Calu3 (cell line): ENCODE results near the gene LCN6. TPM values are rescaled to one million over a fixed set of nuclear protein-coding genes. Genes with fewer than 3 reads are reported as not detected.

ENCODE experiments used
- BruUV-seq: library from RNA; stranded (reverse); fragments of 400-500 nt; replicated peaks from 2 replicates; lab custom pipeline; 2021; lab: Mats Ljungman, UMichigan
- CTCF ChIA-PET: fragments of 300-600 bp; sonication (Branson Sonifier 250); formaldehyde crosslinking; loops from one replicate; lab custom pipeline; 2022; ENCODE audit warnings: antibody characterized with exemption; lab: Charles Lee
- DNase-seq: peaks from one replicate; pipeline ENCODE4 v3.0.0; 2022
- H3K27ac Mint-ChIP-seq: one replicate; pipeline ENCODE4 v1.8.0; 2022; ENCODE audit warnings: mixed read lengths; ENCODE audit not compliant: unreplicated experiment
- H3K27me3 Mint-ChIP-seq: one replicate; pipeline ENCODE4 v1.8.0; 2022; ENCODE audit warnings: mixed read lengths; ENCODE audit not compliant: unreplicated experiment
- H3K36me3 Mint-ChIP-seq: one replicate; pipeline ENCODE4 v1.8.0; 2022; ENCODE audit warnings: mild to moderate bottlenecking, moderate library complexity, mixed read lengths; ENCODE audit not compliant: insufficient read depth, unreplicated experiment
- H3K4me1 Mint-ChIP-seq: one replicate; pipeline ENCODE4 v1.8.0; 2022; ENCODE audit warnings: mild to moderate bottlenecking, low read depth, mixed read lengths; ENCODE audit not compliant: unreplicated experiment
- H3K4me3 Mint-ChIP-seq: one replicate; pipeline ENCODE4 v1.8.0; 2022; ENCODE audit warnings: mild to moderate bottlenecking, low read depth, moderate library complexity, mixed read lengths; ENCODE audit not compliant: unreplicated experiment
- H3K9me3 Mint-ChIP-seq: one replicate; pipeline ENCODE4 v1.8.0; 2022; ENCODE audit warnings: low read depth, mixed read lengths; ENCODE audit not compliant: unreplicated experiment
- CTCF ChIP-seq: fragments of 200-600 bp; IDR thresholded peaks from one replicate; pipeline ENCODE4 v1.8.0; 2022; ENCODE audit warnings: antibody characterized with exemption; ENCODE audit not compliant: unreplicated experiment
- intact Hi-C: fragments of 100-400 bp; cut with micrococcal nuclease; formaldehyde crosslinking; loops from one replicate; pipeline ENCODE4 v1.10.0; 2022; ENCODE audit not compliant: unreplicated experiment
- total RNA-seq: library from RNA; stranded (reverse); gene quantifications from 2 replicates; pipeline ENCODE4 v1.2.3, GENCODE V29; 2022

LCN6 gene
- total RNA-seq, 1 experiment from 2014 or later = not detected

GRCh38 chr9:136723362-136723976, 24.9 kb downstream of the LCN6 start:
- intact Hi-C loops = no loop called here
- DNase-seq = no peak

GRCh38 chr9:136722969-136723356, 25.4 kb downstream of the LCN6 start:
- Mint-ChIP-seq H3K9me3 (no peaks in the 10 kb centered on the region), H3K4me1 (peaks cover 10% of the 10 kb centered on the region), H3K4me3 (no peak overlapping the region), H3K27me3 (no peaks in the 10 kb centered on the region), H3K36me3 (peaks cover 59% of the 10 kb centered on the region), H3K27ac (no peak overlapping the region)
- TF ChIP-seq CTCF = no peak
- CTCF ChIA-PET = interaction anchor here (0.5 kb wide), 1 partner anchor 434 kb away, joined by 3 read pairs; no protein-coding TSS in a partner anchor
- DNase-seq = no peak
- intact Hi-C loops = no loop called here
- BruUV-seq = no TSS peak

More at GRCh38 chr9:136723362-136723976, 24.9 kb downstream of the LCN6 start:
- no peak overlapping the region for H3K4me3 Mint-ChIP-seq
- CTCF ChIA-PET = no interaction called here
- H3K27me3 Mint-ChIP-seq = no peaks in the 10 kb centered on the region
- no peaks in the 10 kb centered on the region for H3K9me3 Mint-ChIP-seq
- peaks cover 10% of the 10 kb centered on the region for H3K4me1 Mint-ChIP-seq
- peaks cover 64% of the 10 kb centered on the region for H3K36me3 Mint-ChIP-seq
- BruUV-seq = no TSS peak
- no peak for TF ChIP-seq CTCF
- peak overlapping the region; percentile 13 for H3K27ac Mint-ChIP-seq

- peaks cover 53% of the 10 kb centered on the region for H3K36me3 Mint-ChIP-seq
Observed at GRCh38 chr9:136722093-136722968, 26.0 kb downstream of the LCN6 start.

More at GRCh38 chr9:136722093-136722968, 26.0 kb downstream of the LCN6 start:
- Mint-ChIP-seq H3K27ac (no peak overlapping the region), H3K4me1 (peaks cover 10% of the 10 kb centered on the region), H3K27me3 (no peaks in the 10 kb centered on the region), H3K4me3 (no peak overlapping the region), H3K9me3 (no peaks in the 10 kb centered on the region)
- no peak for TF ChIP-seq CTCF
- intact Hi-C loops = no loop called here
- BruUV-seq = no TSS peak
- CTCF ChIA-PET = interaction anchor here (0.5 kb wide), 1 partner anchor 435 kb away, joined by 3 read pairs; no protein-coding TSS in a partner anchor
- no peak for DNase-seq
